Measurements from ENCODE around the gene EMC8. TPM values are rescaled to one million over a fixed set of nuclear protein-coding genes. Genes with fewer than 3 reads are reported as not detected.

EMC8 gene
- total RNA-seq, 3 donors from 2014 or later, result 18.1 to 30.8 (median 30.7) TPM

- Histone ChIP-seq H3K9me3 (no peaks in the 10 kb centered on the region), H3K27ac (no peak overlapping the region), H3K4me3 (no peak overlapping the region), H3K27me3 (no peaks in the 10 kb centered on the region), H3K4me1 (no peaks in the 10 kb centered on the region), H3K36me3 (no peaks in the 10 kb centered on the region)
- intact Hi-C loops (cut with DNase I; ENCODE audit: low total_unique reads), result no loop called here
- TF ChIP-seq CTCF (IDR thresholded peaks at IDR 0.05), result no peak
- DNase-seq (ENCODE audit: low spot score in 2 of 2), result no peak
Observed at GRCh38 chr16:85763616-85764015, 35.7 kb downstream of the EMC8 start.

GRCh38 chr16:85762970-85763369 is 36.4 kb downstream of the EMC8 start:
- Histone ChIP-seq H3K9me3 (no peaks in the 10 kb centered on the region), H3K27ac (no peak overlapping the region), H3K4me1 (no peaks in the 10 kb centered on the region), H3K4me3 (no peak overlapping the region), H3K36me3 (no peaks in the 10 kb centered on the region), H3K27me3 (no peaks in the 10 kb centered on the region)
- DNase-seq (ENCODE audit: low spot score in 2 of 2), result no peak
- intact Hi-C loops (cut with DNase I; ENCODE audit: low total_unique reads), result no loop called here
- TF ChIP-seq CTCF (IDR thresholded peaks at IDR 0.05), result no peak
- no peak for TF ChIP-seq POLR2AphosphoS5 (IDR thresholded peaks at IDR 0.05)
- no peak for TF ChIP-seq POLR2A (IDR thresholded peaks at IDR 0.05)

- no peak overlapping the region for H3K27ac ChIP-seq
- DNase-seq (ENCODE audit: low spot score in 2 of 2), result no peak
- H3K4me3 ChIP-seq, result no peak overlapping the region
- no peaks in the 10 kb centered on the region for H3K9me3 ChIP-seq
- no peaks in the 10 kb centered on the region for H3K4me1 ChIP-seq
- intact Hi-C loops (cut with DNase I; ENCODE audit: low total_unique reads), result no loop called here
- TF ChIP-seq CTCF (IDR thresholded peaks at IDR 0.05) (no peak), POLR2AphosphoS5 (IDR thresholded peaks at IDR 0.05) (no peak), POLR2A (IDR thresholded peaks at IDR 0.05) (no peak)
- no peaks in the 10 kb centered on the region for H3K27me3 ChIP-seq
- no peaks in the 10 kb centered on the region for H3K36me3 ChIP-seq
Observed at GRCh38 chr16:85761861-85762260, 37.5 kb downstream of the EMC8 start.

GRCh38 chr16:85759631-85760419 is 39.5 kb downstream of the EMC8 start:
- no peak for TF ChIP-seq POLR2AphosphoS5 (IDR thresholded peaks at IDR 0.05)
- TF ChIP-seq POLR2A (IDR thresholded peaks at IDR 0.05), result no peak
- TF ChIP-seq CTCF (IDR thresholded peaks at IDR 0.05), result peak in 1 of 3 donors; percentile 58
- Histone ChIP-seq H3K36me3 (no peaks in the 10 kb centered on the region), H3K4me1 (no peaks in the 10 kb centered on the region), H3K4me3 (no peak overlapping the region), H3K27ac (no peak overlapping the region), H3K27me3 (no peaks in the 10 kb centered on the region), H3K9me3 (no peaks in the 10 kb centered on the region)
- intact Hi-C loops (cut with DNase I; ENCODE audit: low total_unique reads), result no loop called here
- no peak for DNase-seq (ENCODE audit: low spot score in 2 of 2)

GRCh38 chr16:85759136-85759535 is 40.2 kb downstream of the EMC8 start:
- no peak for DNase-seq (ENCODE audit: low spot score in 2 of 2)
- H3K27ac ChIP-seq, result no peak overlapping the region
- H3K4me1 ChIP-seq, result no peaks in the 10 kb centered on the region
- no peaks in the 10 kb centered on the region for H3K27me3 ChIP-seq
- TF ChIP-seq POLR2AphosphoS5 (IDR thresholded peaks at IDR 0.05) (no peak), POLR2A (IDR thresholded peaks at IDR 0.05) (no peak), CTCF (IDR thresholded peaks at IDR 0.05) (no peak)
- intact Hi-C loops (cut with DNase I; ENCODE audit: low total_unique reads), result no loop called here
- H3K9me3 ChIP-seq, result no peaks in the 10 kb centered on the region
- no peak overlapping the region for H3K4me3 ChIP-seq
- H3K36me3 ChIP-seq, result no peaks in the 10 kb centered on the region

Data from breast epithelium (tissue), 4 donors.